NCI-H2029 treated with DMSO at 0.1 percent for 48 hours (cell line): ENCODE data around the gene PCCA.
"Not testable (repeated sequence)": the region's sequence is repeated elsewhere in the genome, so short reads cannot be mapped to it uniquely, and the experiment has no call there.

Source experiments
- DNase-seq: peaks from one replicate; lab custom pipeline; 2025; lab: John Stamatoyannopoulos, UW

PCCA gene

DNA sequence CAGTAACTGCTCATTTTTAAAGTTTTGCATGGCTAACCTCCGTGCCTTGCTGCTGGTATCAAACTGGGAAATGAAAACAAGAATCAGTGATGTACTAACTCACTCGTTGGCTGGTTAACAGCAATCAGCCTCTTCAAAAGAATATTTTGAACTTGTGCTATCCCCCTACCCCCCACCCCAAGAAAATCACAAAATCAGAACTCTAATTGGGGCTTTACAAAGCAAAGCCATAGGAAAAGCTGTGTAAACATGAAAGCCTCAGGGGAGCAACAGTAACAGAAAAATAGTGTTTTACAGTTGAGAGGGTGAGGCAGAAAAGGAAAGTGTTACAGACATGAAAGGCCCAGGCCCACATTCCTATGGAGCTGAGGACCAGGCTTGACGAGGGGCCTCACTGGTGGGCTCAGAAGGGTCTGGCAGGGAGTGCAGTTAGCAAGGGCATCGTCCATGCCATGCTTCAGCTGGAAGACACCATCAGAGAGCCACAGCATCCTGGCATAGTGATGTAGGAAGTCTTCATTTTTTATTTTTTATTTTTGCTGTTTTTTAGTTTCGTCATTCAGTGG is 217.6 kb downstream of the PCCA start:
- DNase-seq: no peak

DNA sequence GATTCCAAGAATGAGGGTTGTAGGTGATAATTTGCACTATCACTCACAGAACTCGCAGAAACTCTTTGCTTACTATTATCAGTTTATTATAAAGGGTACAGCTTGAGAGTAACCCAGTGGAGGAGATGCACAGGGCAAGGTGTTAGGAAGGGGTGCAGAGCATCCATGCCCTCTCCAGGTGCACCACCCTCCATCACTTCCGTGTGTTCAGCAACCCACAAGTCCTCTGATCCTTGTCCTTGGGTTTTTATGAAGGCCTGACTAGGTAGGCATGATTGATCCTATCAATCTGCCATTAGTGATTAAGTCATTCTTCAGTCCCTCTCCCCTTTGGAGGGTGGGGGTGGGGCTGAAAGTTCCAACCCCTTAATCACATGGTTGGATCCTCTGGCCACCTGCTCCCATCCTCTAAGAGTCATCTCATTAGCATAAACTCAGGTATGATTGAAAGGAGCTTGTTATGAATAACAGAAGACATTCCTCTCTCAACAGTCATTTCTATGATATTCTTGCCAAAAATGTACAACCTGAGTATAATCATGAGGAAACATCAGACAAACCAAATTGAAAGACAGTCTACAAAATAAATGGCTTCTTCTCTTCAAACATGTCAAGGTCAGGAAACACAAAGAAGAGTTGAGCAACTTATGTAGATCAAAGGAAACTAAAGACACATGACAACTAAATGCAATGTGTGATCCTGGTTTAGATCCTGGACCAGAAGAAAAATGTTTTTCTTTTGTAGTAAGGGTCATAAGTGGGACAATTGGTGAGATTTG is 225.4 kb downstream of the PCCA start:
- DNase-seq: no peak

DNA sequence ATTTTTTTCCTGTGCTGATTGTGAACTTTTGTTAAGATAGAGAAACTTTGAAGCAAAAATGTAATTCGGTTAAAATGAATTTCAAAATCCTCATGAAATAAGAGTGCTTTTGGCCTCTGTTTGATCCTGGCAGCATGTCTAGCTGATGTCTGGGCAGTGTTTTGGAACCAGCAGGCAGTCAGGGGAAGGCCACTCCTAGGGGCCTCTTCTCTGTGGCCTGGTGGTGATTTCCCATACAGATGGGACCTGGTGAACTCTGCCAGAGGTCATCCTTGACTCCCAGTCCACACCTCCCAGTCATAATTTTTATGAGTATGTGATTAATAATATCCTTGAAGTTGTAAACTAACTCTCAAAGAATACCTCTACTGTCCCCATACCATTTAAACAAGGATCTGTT is 226.6 kb downstream of the PCCA start:
- DNase-seq: no peak

DNA sequence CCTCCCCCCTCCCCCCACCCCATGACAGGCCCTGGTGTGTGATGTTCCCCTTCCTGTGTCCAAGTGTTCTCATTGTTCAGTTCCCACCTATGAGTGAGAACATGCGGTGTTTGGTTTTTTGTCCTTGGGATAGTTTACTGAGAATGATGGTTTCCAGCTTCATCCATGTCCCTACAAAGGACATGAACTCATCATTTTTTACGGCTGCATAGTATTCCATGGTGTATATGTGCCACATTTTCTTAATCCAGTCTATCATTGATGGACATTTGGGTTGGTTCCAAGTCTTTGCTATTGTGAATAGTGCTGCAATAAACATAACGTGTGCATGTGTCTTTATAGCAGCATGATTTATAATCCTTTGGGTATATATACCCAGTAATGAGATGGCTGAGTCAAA is 229.6 kb downstream of the PCCA start:
- DNase-seq: not testable (repeated sequence)

DNA sequence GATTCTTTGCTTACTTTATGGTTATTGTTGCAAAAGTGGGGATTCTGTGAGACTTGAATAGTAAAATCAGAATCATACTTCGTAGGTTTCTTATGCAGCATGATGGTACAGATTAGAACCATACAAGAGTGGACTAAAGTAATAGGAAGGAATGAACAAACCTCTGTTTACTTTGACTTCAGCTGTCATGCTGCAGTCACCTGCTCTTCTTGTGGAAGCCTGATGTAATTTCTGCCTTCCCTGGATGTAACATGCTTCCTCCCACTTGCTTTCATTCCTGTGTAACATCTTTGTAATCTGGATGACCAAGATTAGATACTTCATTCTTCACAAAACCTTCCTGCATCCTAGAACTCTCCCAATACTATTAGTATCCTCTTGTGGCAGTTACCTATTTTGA is 235.0 kb downstream of the PCCA start:
- no peak for DNase-seq

DNA sequence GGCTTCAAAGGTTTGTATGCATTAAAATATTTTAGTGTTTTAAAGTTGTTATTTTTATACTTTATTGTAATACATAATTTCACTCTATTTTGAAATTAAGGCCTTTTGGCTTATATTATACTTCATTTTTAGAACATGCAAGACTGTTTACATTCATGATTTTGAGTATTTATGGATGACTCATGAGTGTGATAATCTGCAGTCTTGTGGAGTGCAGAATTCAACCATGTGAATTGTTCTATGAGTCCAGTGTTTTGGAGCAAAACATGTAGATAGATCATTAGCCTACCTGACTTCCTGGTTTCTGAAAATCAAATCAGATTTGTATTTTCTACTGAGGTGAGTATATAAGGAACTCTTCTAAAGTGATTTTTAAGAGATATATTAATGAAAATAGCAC is 241.8 kb downstream of the PCCA start:
- DNase-seq: no peak

GRCh38 chr13:100333141-100333540 is 244.2 kb downstream of the PCCA start:
- no peak for DNase-seq

DNA sequence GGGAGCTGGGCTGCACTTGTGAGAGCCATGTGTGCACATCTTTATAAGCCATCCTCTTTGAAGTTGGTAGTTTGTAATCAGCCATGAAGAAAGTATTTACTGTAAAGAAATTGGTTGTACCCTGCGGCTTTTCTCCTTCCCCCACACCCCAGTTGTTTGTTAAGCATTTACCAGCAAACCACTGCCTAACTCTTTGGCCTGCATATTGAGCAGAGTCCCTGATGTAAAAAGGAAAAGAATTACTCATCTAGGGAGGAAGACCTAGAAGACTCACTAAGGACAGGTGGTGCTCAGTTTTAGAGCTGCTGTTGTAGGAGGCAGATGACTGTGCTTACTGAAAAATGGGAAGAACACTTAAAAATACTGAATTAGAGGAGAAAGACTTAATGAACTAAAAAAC is 245.3 kb downstream of the PCCA start:
- no peak for DNase-seq

DNA sequence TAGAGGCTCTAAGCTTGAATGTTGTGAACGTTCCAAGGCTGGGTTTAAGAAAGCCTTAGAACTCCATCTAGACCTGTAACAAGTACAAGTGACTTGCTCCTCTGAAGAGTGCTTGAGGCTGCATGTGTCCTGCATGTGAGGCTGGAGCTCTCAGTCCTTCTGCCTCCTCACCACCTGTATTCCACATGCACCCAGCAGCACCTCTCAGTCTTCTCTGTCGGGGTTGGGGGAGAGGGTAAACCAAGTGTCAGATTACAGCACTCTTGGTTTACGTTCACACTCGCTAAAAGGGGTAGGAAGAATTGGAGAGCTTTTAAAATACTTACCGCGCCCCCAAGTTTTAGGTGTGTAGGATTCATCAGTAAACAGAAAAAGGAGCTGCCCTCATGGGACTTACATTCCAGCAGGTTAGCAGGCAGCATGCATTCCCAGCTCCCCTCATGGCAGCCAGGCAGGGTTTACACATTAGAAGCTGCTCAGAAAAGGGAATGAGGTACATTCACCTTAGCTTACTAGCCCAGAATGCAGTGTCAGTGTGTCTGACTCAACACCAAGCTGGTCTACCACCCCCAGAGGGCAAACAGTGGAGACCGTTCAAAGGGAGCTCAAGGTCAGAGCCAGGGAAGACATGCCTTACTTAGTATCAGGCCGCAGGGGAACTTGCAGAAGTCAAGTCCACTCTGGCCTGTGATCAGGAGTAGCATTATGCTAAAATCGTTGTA is 248.1 kb downstream of the PCCA start:
- no peak for DNase-seq

DNA sequence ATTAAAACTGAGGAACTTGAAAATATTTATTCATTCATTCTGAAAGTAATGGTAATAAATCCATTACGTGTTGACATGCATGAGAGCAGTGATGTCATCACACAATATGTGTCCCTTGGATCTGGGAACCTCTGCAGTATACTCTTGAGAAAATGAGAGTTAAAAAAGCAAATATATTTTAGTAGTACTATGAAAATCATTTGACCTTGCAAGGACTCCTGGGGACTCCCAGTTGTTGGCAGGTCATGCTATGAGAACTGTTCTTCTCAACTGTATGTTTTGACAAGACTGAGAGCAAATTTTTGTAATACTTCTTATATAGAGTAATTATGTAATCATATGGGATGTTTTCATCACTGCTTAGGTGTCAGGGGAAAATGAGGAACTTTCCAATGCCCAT is 249.4 kb downstream of the PCCA start:
- DNase-seq: no peak

DNA sequence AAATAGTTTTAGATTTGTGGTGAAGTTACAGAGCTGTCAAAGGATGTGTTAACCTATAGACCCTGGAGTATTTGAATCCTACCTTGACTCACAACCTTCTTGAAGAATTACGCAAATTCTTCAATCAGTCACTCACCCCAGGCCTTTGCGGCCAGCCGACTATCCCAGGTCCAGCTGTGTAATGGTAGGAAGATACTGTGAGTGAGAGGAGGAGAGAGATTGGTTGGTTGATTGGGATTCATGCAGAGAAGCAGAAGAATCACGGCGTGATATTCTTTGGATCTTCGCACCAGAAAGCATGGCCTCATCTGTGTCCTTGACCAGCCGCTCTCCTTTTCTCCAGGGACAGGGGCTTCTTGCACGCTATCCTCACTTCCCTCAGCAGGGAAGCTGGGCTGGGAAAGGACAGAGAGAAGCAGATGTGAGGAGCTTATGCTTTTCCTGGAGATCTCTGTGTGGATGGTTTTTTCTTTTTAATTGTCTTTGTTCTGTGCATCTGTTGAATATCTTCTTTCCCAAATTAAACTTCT is 250.6 kb downstream of the PCCA start:
- DNase-seq: no peak

DNA sequence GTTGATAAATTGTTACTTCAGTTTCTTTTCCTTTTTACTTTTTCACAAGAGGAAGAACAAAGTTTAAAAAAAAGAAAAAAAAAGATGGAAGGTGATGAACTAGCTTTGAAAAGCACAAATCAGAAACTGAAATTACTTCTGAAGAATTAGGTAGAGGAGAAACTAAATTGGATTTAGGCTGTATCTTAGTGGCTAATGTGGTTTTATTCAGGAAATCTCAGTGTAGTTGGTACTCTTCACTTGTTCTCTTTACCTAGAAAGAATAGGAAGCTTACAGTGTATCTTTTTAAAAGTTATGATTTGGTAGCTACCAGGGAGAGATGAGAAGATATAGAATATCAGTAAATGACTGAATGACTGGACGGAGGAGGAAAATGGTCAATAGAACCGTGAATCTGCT is 252.0 kb downstream of the PCCA start:
- DNase-seq: no peak

DNA sequence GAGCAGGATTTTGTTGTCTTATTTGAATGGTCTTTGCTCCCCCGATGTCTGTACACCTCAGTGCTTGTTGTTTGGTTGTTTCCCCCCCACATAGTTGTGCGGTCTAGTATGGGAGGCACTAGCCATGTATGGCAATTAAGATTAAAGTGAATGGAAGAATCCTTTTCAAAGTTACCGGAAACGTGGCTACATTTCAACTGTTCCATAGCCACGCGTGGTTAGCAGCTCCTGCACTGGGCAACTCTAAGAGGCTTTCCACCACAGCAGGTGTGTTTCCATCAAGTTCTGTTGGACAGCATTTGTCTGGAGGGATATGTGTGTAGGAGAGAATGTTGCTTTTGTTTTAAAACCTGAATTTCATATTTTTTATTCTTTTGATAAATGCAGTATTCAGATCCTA is 252.4 kb downstream of the PCCA start:
- no peak for DNase-seq

DNA sequence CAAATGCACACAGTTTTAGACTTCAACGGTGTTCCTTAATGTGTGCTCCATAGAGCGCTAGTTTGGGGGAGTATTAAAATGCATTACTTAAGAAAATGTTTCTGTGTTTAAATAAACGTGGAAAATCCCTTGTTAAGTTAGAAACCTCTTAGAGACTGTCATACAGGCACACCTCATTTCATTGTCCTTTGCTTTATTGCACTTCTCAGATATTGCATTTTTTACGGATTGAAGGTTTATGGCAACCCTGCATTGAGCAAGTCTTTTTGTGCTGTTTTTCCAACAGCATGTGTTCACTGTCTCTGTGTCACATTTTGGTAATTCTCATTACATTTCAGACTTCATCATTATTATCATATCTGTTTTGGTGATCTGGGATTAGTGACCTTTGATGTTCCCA is 255.7 kb downstream of the PCCA start:
- DNase-seq: no peak

GRCh38 chr13:100347968-100348367 is 259.1 kb downstream of the PCCA start:
- DNase-seq: no peak

DNA sequence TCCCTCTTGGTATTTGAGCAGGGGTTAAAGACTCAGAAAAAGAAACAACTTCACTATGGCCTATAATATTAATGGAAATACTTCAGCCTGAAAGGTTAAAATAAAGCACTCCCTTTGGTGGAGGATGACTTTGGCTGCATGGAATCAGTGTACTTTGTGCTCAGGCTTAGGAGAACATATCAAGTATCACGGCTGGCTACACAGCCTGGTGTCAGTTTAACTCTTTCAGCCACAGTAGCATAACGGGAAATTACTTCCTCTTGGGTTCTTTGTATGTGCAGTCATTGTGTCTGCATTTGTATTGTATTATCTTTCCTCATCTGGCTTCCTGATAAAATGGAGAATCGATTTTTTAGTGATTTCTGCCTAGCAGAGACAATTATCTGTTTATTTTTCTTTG is 260.7 kb downstream of the PCCA start:
- peak; percentile 63 for DNase-seq

- no peak for DNase-seq
Observed at GRCh38 chr13:100350601-100351000, 261.7 kb downstream of the PCCA start.

DNA sequence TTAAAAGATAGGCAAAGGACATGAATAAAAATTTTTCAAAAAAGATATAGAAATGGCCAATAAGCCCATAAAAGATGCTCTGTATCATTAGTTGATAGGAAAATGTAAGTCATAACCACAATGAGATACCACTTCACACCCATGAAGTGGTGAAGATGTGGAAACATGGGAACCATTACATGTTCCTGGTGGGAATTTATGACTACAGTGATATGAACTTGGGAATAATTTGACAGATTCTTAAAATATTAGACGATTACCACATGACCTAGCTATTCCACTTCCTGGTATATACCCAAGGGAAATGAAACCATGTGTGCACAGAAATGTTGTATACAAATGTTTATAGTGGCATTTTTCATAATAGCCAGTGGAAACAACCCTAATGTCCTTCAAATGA is 267.5 kb downstream of the PCCA start:
- DNase-seq: no peak

DNA sequence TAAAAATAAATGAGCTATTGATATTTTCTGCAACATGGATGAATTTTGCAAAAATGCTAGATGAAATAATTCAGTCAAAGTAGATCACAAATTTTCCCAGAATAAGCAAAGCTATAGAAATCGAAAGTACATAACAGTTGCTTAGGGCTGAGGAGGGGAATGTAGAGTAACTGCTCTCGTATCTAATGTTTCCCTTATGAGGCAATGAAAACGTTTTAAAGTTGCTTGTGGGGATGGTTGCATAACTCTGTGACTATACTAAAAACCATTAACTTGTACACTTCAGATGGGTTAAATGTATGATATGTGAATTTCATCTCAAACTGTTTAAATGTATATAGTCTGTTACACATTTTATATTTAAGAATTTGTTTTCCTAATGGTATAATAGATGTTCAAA is 268.0 kb downstream of the PCCA start:
- no peak for DNase-seq

GRCh38 chr13:100357764-100358163 is 268.9 kb downstream of the PCCA start:
- DNase-seq: no peak

DNA sequence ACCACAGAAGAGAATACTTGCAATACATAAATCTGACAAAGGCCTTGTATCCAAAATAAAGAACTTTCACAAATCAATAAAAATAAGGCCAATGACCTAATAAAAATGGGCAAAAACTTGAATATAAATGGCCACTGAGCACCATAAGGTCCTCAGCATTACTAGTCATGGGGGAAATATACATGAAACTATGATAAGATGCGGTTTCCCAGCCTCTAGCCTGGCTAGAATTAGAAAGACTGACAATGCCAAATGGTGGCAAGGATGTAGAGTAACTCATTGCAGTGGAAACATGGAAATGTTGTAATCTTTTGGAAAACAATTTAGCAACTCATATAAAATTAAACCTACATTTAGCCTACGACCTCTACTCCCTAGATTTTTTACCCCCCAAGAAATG is 272.6 kb downstream of the PCCA start:
- no peak for DNase-seq

DNA sequence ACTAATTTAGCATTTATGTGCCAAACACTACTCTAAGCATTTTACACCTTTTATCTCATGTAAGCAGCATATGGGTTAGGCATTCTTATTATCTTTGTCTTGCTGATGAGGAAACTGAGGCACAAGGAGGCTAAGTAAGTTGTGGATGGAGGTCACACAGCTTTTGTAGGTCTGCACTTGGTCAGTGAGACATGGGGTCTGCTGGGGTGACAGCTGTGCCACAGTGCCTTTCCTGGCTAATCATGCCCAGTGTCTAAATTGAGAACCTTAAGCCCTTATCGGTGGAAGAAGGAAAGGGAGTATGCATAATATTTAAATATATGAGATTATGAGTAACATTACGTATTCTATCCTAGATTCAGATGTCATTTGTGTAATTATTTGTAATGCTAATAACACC is 273.5 kb downstream of the PCCA start:
- DNase-seq: no peak

DNA sequence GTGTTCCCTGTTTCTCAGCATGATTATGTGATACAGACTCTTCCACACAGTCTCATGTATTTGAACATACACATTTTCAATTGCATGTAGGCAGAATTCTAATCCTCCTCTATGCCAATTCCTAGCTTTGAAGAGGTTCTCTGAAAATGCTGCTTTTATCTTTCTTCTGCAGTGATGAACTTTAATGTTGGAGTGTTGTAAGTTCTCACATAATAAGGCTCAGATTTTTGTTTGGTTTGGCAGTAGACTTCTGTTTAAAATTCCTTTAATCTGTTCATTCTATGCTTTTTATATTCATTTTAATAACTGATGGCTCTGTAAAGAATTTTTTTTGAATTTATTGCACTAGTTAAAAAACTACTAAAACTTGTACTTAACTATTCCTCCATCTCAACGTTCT is 273.9 kb downstream of the PCCA start:
- no peak for DNase-seq
